H1 (cell line): ENCODE results near the gene NGFR. TPM values are rescaled to one million over a fixed set of nuclear protein-coding genes. Genes with fewer than 3 reads are reported as not detected.

Experiments
- CTCF ChIA-PET: fragments of 300-600 bp; sonication (Branson Sonifier 250); formaldehyde crosslinking; loops from one replicate; lab custom pipeline; 2021; ENCODE audit not compliant: partially characterized antibody; lab: Charles Lee
- POLR2A ChIA-PET: fragments of 300-600 bp; sonication (Branson Sonifier 250); formaldehyde crosslinking; loops from one replicate; lab custom pipeline; 2021; ENCODE audit warnings: inconsistent platforms; ENCODE audit not compliant: partially characterized antibody; lab: Charles Lee
- DNase-seq, 2 experiments: peaks; one replicate each; pipeline versions ENCODE4 v3.0.0 to v3.0.0-alpha.2; 2010 to 2022; ENCODE audit warnings: low spot score in 2 of 2, low read depth in 1 of 2, mixed read lengths in 1 of 2
- FAIRE-seq: peaks from 2 replicates; lab custom pipeline; 2011; peaks lifted over from hg19 to GRCh38; lab: Jason Lieb, UNC
- H2AFZ ChIP-seq: 2 replicates; pipeline ENCODE4 v1.8.1; 2012; ENCODE audit warnings: low read length, inconsistent platforms
- H2AK5ac ChIP-seq: 2 replicates; pipeline ENCODE4 v1.6.1; 2013; ENCODE audit warnings: low read depth, low read length
- H2BK120ac ChIP-seq: replicated peaks from 2 replicates; pipeline ENCODE3; 2013; ENCODE audit warnings: low read depth, low read length, inconsistent platforms
- H2BK12ac ChIP-seq: 2 replicates; pipeline ENCODE4 v1.6.1; 2013; ENCODE audit warnings: low read depth, low read length
- H2BK15ac ChIP-seq: 2 replicates; pipeline ENCODE4 v1.6.1; 2013; ENCODE audit warnings: low read length
- H2BK20ac ChIP-seq: 2 replicates; pipeline ENCODE4 v1.6.1; 2013; ENCODE audit warnings: low read length
- H2BK5ac ChIP-seq: 2 replicates; pipeline ENCODE4 v1.6.1; 2013; ENCODE audit warnings: low read depth, low read length
- H3K14ac ChIP-seq: 2 replicates; pipeline ENCODE4 v1.6.1; 2013; ENCODE audit warnings: inconsistent platforms; ENCODE audit not compliant: insufficient read length
- H3K18ac ChIP-seq: 2 replicates; pipeline ENCODE4 v1.6.1; 2013; ENCODE audit warnings: low read length; ENCODE audit errors: extremely low read depth
- H3K23ac ChIP-seq: 2 replicates; pipeline ENCODE4 v1.6.1; 2013; ENCODE audit warnings: inconsistent platforms; ENCODE audit not compliant: insufficient read length
- H3K23me2 ChIP-seq: 2 replicates; pipeline ENCODE4 v1.6.1; 2013; ENCODE audit warnings: low read depth, low read length
- H3K27ac ChIP-seq: 2 replicates; pipeline ENCODE4 v1.6.1; 2011; ENCODE audit warnings: low read depth, low read length, inconsistent platforms
- H3K27me3 ChIP-seq, 4 experiments: replicated peaks in 1 of 4; 1 replicate in 1 of 4; 2 replicates in 3 of 4; pipeline versions ENCODE4 v1.6.1 to v1.8.1; 2011 to 2013; ENCODE audit warnings: low read length in 3 of 4, mild to moderate bottlenecking in 3 of 4, inconsistent platforms in 2 of 4, mixed read lengths in 2 of 4, moderate library complexity in 1 of 4; ENCODE audit not compliant: control insufficient read depth in 3 of 4, insufficient read depth in 3 of 4; ENCODE audit errors: extremely low read depth in 1 of 4
- H3K36me3 ChIP-seq, 4 experiments: 2 replicates each; pipeline versions ENCODE4 v1.6.1 to v1.8.1; 2011 to 2013; ENCODE audit warnings: mild to moderate bottlenecking in 4 of 4, low read length in 3 of 4, moderate library complexity in 2 of 4, control low read depth in 1 of 4, inconsistent platforms in 1 of 4; ENCODE audit not compliant: insufficient read depth in 4 of 4, control insufficient read depth in 2 of 4
- H3K4ac ChIP-seq: replicated peaks from 2 replicates; pipeline ENCODE3; 2013; ENCODE audit warnings: low read length, low read depth, mixed read lengths, inconsistent platforms; ENCODE audit not compliant: insufficient read length
- H3K4me1 ChIP-seq, 4 experiments: replicated peaks in 1 of 4; 1 replicate in 1 of 4; 2 replicates in 3 of 4; pipeline versions ENCODE4 v1.6.1 to v1.8.1; 2011 to 2013; ENCODE audit warnings: low read length in 3 of 4, inconsistent platforms in 2 of 4, mixed read lengths in 1 of 4; ENCODE audit not compliant: insufficient read depth in 4 of 4, control insufficient read depth in 3 of 4
- H3K4me2 ChIP-seq, 2 experiments: 2 replicates each; pipeline versions ENCODE4 v1.6.1 to v1.8.1; 2011 to 2013; ENCODE audit warnings: low read depth in 2 of 2, low read length in 2 of 2, control low read depth in 1 of 2, inconsistent platforms in 1 of 2, mild to moderate bottlenecking in 1 of 2; ENCODE audit not compliant: insufficient read depth in 1 of 2
- H3K4me3 ChIP-seq, 4 experiments: fragments of 200-600, 300-600 bp in 1 of 4; sonication (generic), shearing (Covaris generic), sonication (Bioruptor Twin) in 1 of 4; 2 replicates each; pipeline versions ENCODE4 v1.5.1 to v1.8.1; 2011 to 2016; ENCODE audit warnings: low read length in 4 of 4, low read depth in 3 of 4, control low read depth in 2 of 4, inconsistent platforms in 2 of 4, mild to moderate bottlenecking in 2 of 4, mixed read lengths in 1 of 4, moderate library complexity in 1 of 4; ENCODE audit not compliant: insufficient read depth in 2 of 4; ENCODE audit errors: extremely low read depth in 1 of 4
- H3K56ac ChIP-seq: replicated peaks from 2 replicates; pipeline ENCODE3; 2013; ENCODE audit warnings: low read depth, mild to moderate bottlenecking, mixed read lengths, low read length, inconsistent platforms; ENCODE audit not compliant: insufficient read length
- H3K79me1 ChIP-seq: 2 replicates; pipeline ENCODE4 v1.6.1; 2013; ENCODE audit warnings: low read depth, low read length, control low read depth
- H3K79me2 ChIP-seq, 2 experiments: 2 replicates each; pipeline versions ENCODE4 v1.6.1 to v1.8.1; 2012 to 2013; ENCODE audit warnings: low read length in 2 of 2, mild to moderate bottlenecking in 2 of 2, inconsistent platforms in 1 of 2; ENCODE audit not compliant: insufficient read depth in 2 of 2, control insufficient read depth in 1 of 2
- H3K9ac ChIP-seq, 4 experiments: replicated peaks in 1 of 4; 1 replicate in 1 of 4; 2 replicates in 3 of 4; pipeline versions ENCODE4 v1.6.1 to v1.8.1; 2011 to 2013; ENCODE audit warnings: low read depth in 3 of 4, low read length in 3 of 4, control low read depth in 2 of 4, mild to moderate bottlenecking in 2 of 4, moderate library complexity in 2 of 4, inconsistent platforms in 1 of 4; ENCODE audit errors: extremely low read depth in 1 of 4
- H3K9me3 ChIP-seq, 2 experiments: 2 replicates each; pipeline versions ENCODE4 v1.6.1 to v1.8.1; 2012 to 2013; ENCODE audit warnings: mild to moderate bottlenecking in 2 of 2, moderate library complexity in 2 of 2, control low read depth in 1 of 2, inconsistent platforms in 1 of 2, low read depth in 1 of 2, low read length in 1 of 2, mixed read lengths in 1 of 2; ENCODE audit not compliant: insufficient read depth in 2 of 2
- H4K20me1 ChIP-seq, 2 experiments: replicated peaks in 1 of 2; 2 replicates each; pipeline versions ENCODE3 to v1.8.1; 2011 to 2013; ENCODE audit warnings: inconsistent platforms in 2 of 2, low read length in 2 of 2, mild to moderate bottlenecking in 1 of 2; ENCODE audit not compliant: insufficient read depth in 2 of 2, control insufficient read depth in 1 of 2
- H4K5ac ChIP-seq: 2 replicates; pipeline ENCODE4 v1.6.1; 2013; ENCODE audit warnings: low read length, low read depth, mixed read lengths, inconsistent platforms; ENCODE audit not compliant: insufficient read length
- H4K8ac ChIP-seq: 2 replicates; pipeline ENCODE4 v1.8.0; 2013; ENCODE audit warnings: mild to moderate bottlenecking, moderate library complexity, low read length, inconsistent platforms; ENCODE audit not compliant: insufficient read depth; ENCODE audit errors: extremely low read depth
- H4K91ac ChIP-seq: replicated peaks from 2 replicates; pipeline ENCODE3; 2013; ENCODE audit warnings: low read length, mixed read lengths, inconsistent platforms; ENCODE audit not compliant: insufficient read length
- BACH1 ChIP-seq: IDR thresholded peaks from 2 replicates; pipeline ENCODE4 v1.6.1; 2012; ENCODE audit warnings: low read length, improper control_type of control experiment
- BCL11A ChIP-seq, 2 experiments: IDR thresholded peaks; one replicate each; pipeline ENCODE4 v1.6.1; 2011; ENCODE audit warnings: low read depth in 2 of 2, low read length in 2 of 2, mild to moderate bottlenecking in 2 of 2
- CBX5 ChIP-seq: fragments of 300-800, 300-1000 bp; sonication (generic); IDR thresholded peaks from 2 replicates; pipeline ENCODE4 v1.7.1; 2016; ENCODE audit warnings: antibody characterized with exemption, low read length, low read depth
- CEBPB ChIP-seq: IDR thresholded peaks from 2 replicates; pipeline ENCODE4 v1.6.1; 2012; ENCODE audit warnings: low read depth, low read length
- RFX5 ChIP-seq: IDR thresholded peaks from 2 replicates; pipeline ENCODE4 v1.6.1; 2011; ENCODE audit warnings: low read depth, low read length, improper control_type of control experiment, borderline replicate concordance
- WGBS, 2 experiments: shearing (Covaris generic) in 1 of 2; methylation state at CpG; one replicate each; pipeline versions ENCODE4 v1.1.6 to v1.1.7; 2013 to 2015; ENCODE audit warnings: low lambda C conversion rate in 2 of 2, mixed read lengths in 2 of 2, inconsistent platforms in 1 of 2, low coverage in 1 of 2, missing lambda C conversion rate in 1 of 2; ENCODE audit not compliant: insufficient replicate concordance in 2 of 2, insufficient coverage in 1 of 2, insufficient read length in 1 of 2; ENCODE audit errors: extremely low coverage in 1 of 2, missing lambda C conversion rate in 1 of 2; 5-methylcytosine and 5-hydroxymethylcytosine counted together
- polyA plus RNA-seq, 7 experiments: library from polyadenylated mRNA; depleted of rRNA in 3 of 7; stranded (reverse) in 5 of 7; unstranded in 2 of 7; fragments of >200 nt in 5 of 7; fragments of 200-250 nt in 2 of 7; gene quantifications; 1 replicate in 5 of 7; 2 replicates in 1 of 7; 4 replicates in 1 of 7; pipeline versions ENCODE4 v1.2.1 to v1.2.3, GENCODE V29; 2011 to 2013; ENCODE audit warnings: missing spikeins in 2 of 7, mixed read lengths in 2 of 7
- total RNA-seq: library from RNA; stranded (reverse); fragmentation: NEBNext Ultra II Directional; extraction: Animal tissue kit (Norgen Biotek cat#: 25700); gene quantifications from 2 replicates; pipeline ENCODE4 v1.2.1, GENCODE V29; 2021

Gene NGFR
- total and polyA plus RNA-seq, 2 of the 8 experiments (the other 6 are each of a cell fraction or from before 2014, with no cell fraction given) = 8.1 to 10.3 TPM

DNA sequence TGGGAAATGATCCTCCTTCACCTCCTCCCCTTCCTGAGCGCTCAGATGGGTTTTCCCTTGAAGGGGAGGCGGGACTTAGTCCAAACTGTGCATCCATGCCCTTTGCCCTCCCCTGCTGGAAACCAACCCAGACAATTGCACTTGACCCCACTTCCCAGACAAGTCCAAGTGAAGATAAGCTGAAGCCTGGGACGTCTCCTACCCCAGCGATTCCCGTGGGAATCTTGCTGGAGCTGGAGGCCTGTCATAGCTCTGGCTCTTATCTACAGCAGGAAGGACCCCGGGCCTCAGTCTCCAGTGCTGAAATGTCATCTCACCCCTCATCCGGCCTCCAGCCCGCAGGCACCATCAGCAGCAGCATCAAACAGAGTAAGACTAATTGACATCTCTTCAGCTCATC lies 6.5 kb upstream of the NGFR start:
- POLR2A ChIA-PET = interaction anchor here (1.0 to 1.2 kb wide), 3 partner anchors 18 to 32 kb away, joined by 3 read pairs; no protein-coding TSS in a partner anchor
- no peak overlapping the region for H3K9ac ChIP-seq
- no peak overlapping the region for H2BK12ac ChIP-seq
- H3K4ac ChIP-seq = no peak overlapping the region
- H3K4me1 ChIP-seq = peaks cover 7 to 30% (median 22%) of the 10 kb centered on the region in 4 experiments
- no peak overlapping the region for H2BK120ac ChIP-seq
- no peak overlapping the region for H3K18ac ChIP-seq
- no peak overlapping the region for H3K23ac ChIP-seq
- H3K27me3 ChIP-seq = no peaks in the 10 kb centered on the region; a peak in 2 of 7 replicates
- no peak overlapping the region for H3K27ac ChIP-seq
- no peak overlapping the region for H2AFZ ChIP-seq
- H3K56ac ChIP-seq = no peak overlapping the region
- CTCF ChIA-PET = interaction anchor here (0.9 to 6.0 kb wide), 13 partner anchors 9 to 80 kb away, joined by 3 to 34 read pairs (median 4); no protein-coding TSS in a partner anchor
- peaks cover 4% of the 10 kb centered on the region; the same call in 1 of the 2 replicates for H3K23me2 ChIP-seq
- H3K9me3 ChIP-seq = no peaks in the 10 kb centered on the region
- no peak overlapping the region for H3K4me2 ChIP-seq
- no peak overlapping the region for H3K14ac ChIP-seq
- H4K8ac ChIP-seq = no peak overlapping the region
- 0 out of 2 replicates have a peak, but pooled peaks cover 3% of the 10 kb centered on the region for H3K79me1 ChIP-seq
- no peak for FAIRE-seq
- H2BK5ac ChIP-seq = no peak overlapping the region
- no peak for DNase-seq
- H4K5ac ChIP-seq = no peak overlapping the region
- no peak overlapping the region for H3K4me3 ChIP-seq
- H4K20me1 ChIP-seq = peaks cover 0 to 3% of the 10 kb centered on the region in 2 experiments
- H3K36me3 ChIP-seq = no peaks in the 10 kb centered on the region
- 92% methylated on average over 7 of the region's 8 CpGs; no CpG with 5 or more reads in 1 of the 2 experiments for WGBS, 2 experiments
- H3K79me2 ChIP-seq = no peaks in the 10 kb centered on the region
- no peak overlapping the region for H2AK5ac ChIP-seq
- no peak overlapping the region for H2BK20ac ChIP-seq
- TF ChIP-seq RFX5 (no peak), CEBPB (no peak), BACH1 (no peak), BCL11A (IDR thresholded peaks at IDR 0.05; ENCODE audit: low read depth in 2 of 2, low read length in 2 of 2) (no peak), CBX5 (no peak)
- H4K91ac ChIP-seq = no peak overlapping the region
- H2BK15ac ChIP-seq = no peak overlapping the region
